DND-41 (cell line): ENCODE measurements around the gene FOSB.
"Not testable (repeated sequence)": the region's sequence is repeated elsewhere in the genome, so short reads cannot be mapped to it uniquely, and the experiment has no call there.

Experiments
- ATAC-seq: fragments of 200-7000 bp; cut with Tn5 transposase; 3 replicates; pipeline ENCODE4 v1.9.1; 2021; ENCODE audit warnings: low read depth; ENCODE audit not compliant: insufficient read depth
- DNase-seq: peaks from one replicate; pipeline ENCODE4 v3.0.0-alpha.2; 2020
- H2AFZ ChIP-seq: 2 replicates; pipeline ENCODE4 v1.6.0; 2012; ENCODE audit warnings: low read depth, low read length
- H3K27ac ChIP-seq: 2 replicates; pipeline ENCODE4 v1.5.1; 2012; ENCODE audit warnings: low read length, inconsistent platforms
- H3K27me3 ChIP-seq: fragments of 200-600 bp; sonication (generic); 2 replicates; pipeline ENCODE4 v1.6.0; 2012; ENCODE audit warnings: low read length, mild to moderate bottlenecking, inconsistent platforms; ENCODE audit not compliant: insufficient read depth, poor library complexity
- H3K36me3 ChIP-seq: 2 replicates; pipeline ENCODE4 v1.5.1; 2012; ENCODE audit warnings: low read length, inconsistent platforms; ENCODE audit not compliant: insufficient read depth
- H3K4me1 ChIP-seq: 2 replicates; pipeline ENCODE4 v1.5.1; 2012; ENCODE audit warnings: mild to moderate bottlenecking, low read length; ENCODE audit not compliant: insufficient read depth
- H3K4me2 ChIP-seq: 2 replicates; pipeline ENCODE4 v1.6.0; 2012; ENCODE audit warnings: mild to moderate bottlenecking, moderate library complexity, low read length, inconsistent platforms; ENCODE audit not compliant: insufficient read depth
- H3K4me3 ChIP-seq, 2 experiments: fragments of 200-600 bp in 1 of 2; shearing (Covaris generic) in 1 of 2; 2 replicates each; pipeline ENCODE4 v1.5.1; 2012 to 2016; ENCODE audit warnings: inconsistent platforms in 2 of 2, low read length in 2 of 2, mild to moderate bottlenecking in 2 of 2, low read depth in 1 of 2, moderate library complexity in 1 of 2
- H3K79me2 ChIP-seq: 2 replicates; pipeline ENCODE4 v1.6.0; 2012; ENCODE audit warnings: low read length, inconsistent platforms; ENCODE audit not compliant: insufficient read depth
- H3K9ac ChIP-seq: 2 replicates; pipeline ENCODE4 v1.6.0; 2012; ENCODE audit warnings: low read depth, mild to moderate bottlenecking, inconsistent platforms, low read length, moderate library complexity
- H3K9me3 ChIP-seq: 2 replicates; pipeline ENCODE4 v1.5.1; 2012; ENCODE audit warnings: low read length, moderate library complexity, mild to moderate bottlenecking, inconsistent platforms; ENCODE audit not compliant: insufficient read depth, severe bottlenecking
- H4K20me1 ChIP-seq: 2 replicates; pipeline ENCODE4 v1.6.0; 2012; ENCODE audit warnings: low read length; ENCODE audit not compliant: insufficient read depth
- CTCF ChIP-seq: IDR thresholded peaks from 2 replicates; pipeline ENCODE4 v1.5.1; 2012; ENCODE audit warnings: borderline replicate concordance, low read length, moderate library complexity, mild to moderate bottlenecking; ENCODE audit not compliant: poor library complexity, severe bottlenecking; ENCODE audit errors: extremely low read depth
- EZH2 ChIP-seq: IDR thresholded peaks from 3 replicates; pipeline ENCODE4 v1.6.1; 2012; ENCODE audit warnings: borderline replicate concordance, low read depth, mild to moderate bottlenecking, moderate library complexity, low read length, inconsistent platforms; ENCODE audit not compliant: severe bottlenecking

Gene FOSB

GRCh38 chr19:45428384-45429231, 39.2 kb upstream of the FOSB start:
- Histone ChIP-seq H4K20me1 (no peaks in the 10 kb centered on the region), H3K4me1 (peaks cover 13% of the 10 kb centered on the region), H3K36me3 (no peaks in the 10 kb centered on the region), H3K9me3 (no peaks in the 10 kb centered on the region), H2AFZ (no peak overlapping the region), H3K79me2 (no peaks in the 10 kb centered on the region), H3K27ac (no peak overlapping the region), H3K27me3 (peaks cover 10% of the 10 kb centered on the region), H3K4me2 (no peak overlapping the region), H3K9ac (no peak overlapping the region), H3K4me3 (no peak overlapping the region)
- ATAC-seq (no peak), DNase-seq (no peak)
- TF ChIP-seq CTCF (no peak), EZH2 (no peak)

- not testable (repeated sequence) for H3K9me3 ChIP-seq, H3K27ac ChIP-seq, H3K36me3 ChIP-seq
These were observed 37.9 kb upstream of the FOSB start for GRCh38 chr19:45429896-45430295.

GRCh38 chr19:45431008-45431407, 36.8 kb upstream of the FOSB start:
- H4K20me1 ChIP-seq, DNase-seq, H2AFZ ChIP-seq, H3K27ac ChIP-seq, H3K27me3 ChIP-seq, H3K79me2 ChIP-seq, H3K4me1 ChIP-seq, H3K9ac ChIP-seq, H3K36me3 ChIP-seq, H3K4me3 ChIP-seq, H3K4me2 ChIP-seq, H3K9me3 ChIP-seq, ATAC-seq: not testable (repeated sequence)

More at GRCh38 chr19:45429896-45430295, 37.9 kb upstream of the FOSB start:
- not testable (repeated sequence) for H3K4me1 ChIP-seq, H4K20me1 ChIP-seq, H3K9ac ChIP-seq, DNase-seq, H2AFZ ChIP-seq, H3K27me3 ChIP-seq, H3K4me2 ChIP-seq, H3K79me2 ChIP-seq, ATAC-seq, H3K4me3 ChIP-seq

DNA sequence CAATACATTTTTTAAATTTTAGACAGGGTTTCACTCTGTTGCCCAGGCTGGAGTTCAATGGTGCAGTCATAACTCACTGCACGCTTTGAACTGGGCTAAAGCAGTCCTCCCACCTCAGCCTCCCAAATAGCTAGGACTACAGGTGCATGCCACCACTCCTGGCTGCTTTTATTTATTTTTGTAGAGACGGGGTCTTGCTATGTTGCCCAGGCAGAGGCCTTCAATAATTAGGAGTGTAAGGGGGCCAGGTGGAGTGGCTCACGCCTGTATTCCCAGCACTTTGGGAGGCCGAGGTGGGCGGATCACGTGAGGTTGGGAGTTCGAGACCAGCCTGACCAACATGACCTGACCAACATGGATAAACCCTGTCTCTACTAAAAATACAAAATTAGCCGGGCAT, 35.3 kb upstream of the FOSB start:
- not testable (repeated sequence) for H3K79me2 ChIP-seq, H3K9ac ChIP-seq, H3K4me2 ChIP-seq, H3K4me1 ChIP-seq, H3K27ac ChIP-seq, H4K20me1 ChIP-seq, H3K4me3 ChIP-seq, DNase-seq, H2AFZ ChIP-seq, H3K36me3 ChIP-seq, ATAC-seq, H3K27me3 ChIP-seq, H3K9me3 ChIP-seq

DNA sequence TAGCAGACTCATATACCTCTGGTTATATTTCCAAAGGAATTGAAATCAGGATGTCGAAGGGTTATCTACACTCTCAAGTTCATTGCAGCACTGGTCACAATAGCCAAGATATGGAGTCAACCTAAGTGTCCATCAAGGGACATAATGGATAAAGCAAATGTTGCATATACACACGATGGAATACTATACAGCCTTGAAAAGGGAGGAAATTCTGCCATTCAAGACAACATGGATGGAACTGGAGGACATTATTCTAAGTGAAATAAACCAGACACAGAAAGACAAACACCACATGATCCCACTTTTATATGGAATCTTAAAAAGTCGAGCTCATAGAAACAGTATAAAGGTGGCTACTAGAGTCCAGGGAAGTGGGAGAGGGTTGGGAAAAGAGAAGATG, 30.5 kb upstream of the FOSB start:
- Histone ChIP-seq H3K27ac (no peak overlapping the region), H3K36me3 (no peaks in the 10 kb centered on the region), H3K27me3 (no peaks in the 10 kb centered on the region), H3K79me2 (no peaks in the 10 kb centered on the region), H3K4me1 (peaks cover 18% of the 10 kb centered on the region), H4K20me1 (no peaks in the 10 kb centered on the region), H3K4me2 (no peak overlapping the region), H3K9me3 (no peaks in the 10 kb centered on the region), H2AFZ (no peak overlapping the region), H3K9ac (no peak overlapping the region), H3K4me3 (no peak overlapping the region)
- no peak for TF ChIP-seq CTCF
- TF ChIP-seq EZH2 = no peak
- DNase-seq (no peak), ATAC-seq (no peak)
